Lung (tissue), 12 donors: Measurements from ENCODE around the gene GASK1A. TPM values are rescaled to one million over a fixed set of nuclear protein-coding genes. Genes with fewer than 3 reads are reported as not detected.

ENCODE experiments used
- ATAC-seq: fragments of 200-7000 bp; cut with Tn5 transposase; one replicate; pipeline ENCODE4 v1.9.1; 2020; ENCODE audit warnings: moderate number of reproducible peaks; ENCODE audit not compliant: insufficient read depth, low FRiP score
- DNase-seq, 3 donors: peaks; one replicate each; pipeline ENCODE4 v3.0.0-alpha.2; 2013 to 2017
- H3K27ac ChIP-seq, 2 donors: one replicate each; pipeline ENCODE4 v1.5.1; 2013; ENCODE audit warnings: mild to moderate bottlenecking in 2 of 2, moderate library complexity in 2 of 2, control low read depth in 1 of 2, inconsistent platforms in 1 of 2, low read depth in 1 of 2, low read length in 1 of 2
- H3K27me3 ChIP-seq, 3 donors: one replicate each; pipeline ENCODE4 v1.5.1; 2013; ENCODE audit warnings: low read length in 2 of 3; ENCODE audit not compliant: control insufficient read depth in 3 of 3, insufficient read depth in 3 of 3
- H3K36me3 ChIP-seq, 4 donors: one replicate each; pipeline ENCODE4 v1.5.1; 2013; ENCODE audit warnings: low read length in 4 of 4, mild to moderate bottlenecking in 1 of 4, moderate library complexity in 1 of 4; ENCODE audit not compliant: control insufficient read depth in 4 of 4, insufficient read depth in 4 of 4
- H3K4me1 ChIP-seq, 5 donors: one replicate each; pipeline ENCODE4 v1.5.1; 2013; ENCODE audit warnings: low read length in 5 of 5, mild to moderate bottlenecking in 2 of 5, moderate library complexity in 1 of 5; ENCODE audit not compliant: control insufficient read depth in 5 of 5, insufficient read depth in 5 of 5
- H3K4me3 ChIP-seq: one replicate; pipeline ENCODE4 v1.5.1; 2013; ENCODE audit warnings: mild to moderate bottlenecking, control low read depth, moderate library complexity
- H3K9ac ChIP-seq, 2 donors: one replicate each; pipeline ENCODE4 v1.5.1; 2013; ENCODE audit warnings: low read length in 2 of 2, control low read depth in 1 of 2; ENCODE audit not compliant: insufficient read depth in 1 of 2
- H3K9me3 ChIP-seq, 4 donors: one replicate each; pipeline ENCODE4 v1.5.1; 2013; ENCODE audit warnings: low read length in 3 of 4, mild to moderate bottlenecking in 1 of 4, moderate library complexity in 1 of 4; ENCODE audit not compliant: control insufficient read depth in 4 of 4, insufficient read depth in 3 of 4
- WGBS, 2 donors: extraction: QIAGEN DNeasy Blood & Tissue Kit; methylation state at CpG; one replicate each; pipeline ENCODE4 v1.1.7; 2013; 5-methylcytosine and 5-hydroxymethylcytosine counted together
- polyA plus RNA-seq, 2 donors: library from polyadenylated mRNA; stranded (reverse); fragments of 200-250 nt; gene quantifications; one replicate each; pipeline ENCODE4 v1.2.1, GENCODE V29; 2013
- total RNA-seq, 2 donors: library from RNA; depleted of rRNA in 1 of 2; stranded (reverse); fragments of >200 nt in 1 of 2; gene quantifications; one replicate each; pipeline ENCODE4 v1.2.1, GENCODE V29; 2014 to 2021
- TF ChIP-seq, protein P1 (sequence below): IDR thresholded peaks from 2 replicates; pipeline ENCODE4 v1.5.1; 2012; ENCODE audit warnings: mild to moderate bottlenecking; ENCODE audit errors: control extremely low read depth, extremely low read depth
- donor health status: control.
- donor health status: control.
- donor health status: Bipolar disorder and iron deficiency.
- donor health status: healthy.
- donor health status: DM: yes; HTN: yes; CAD: no.

GASK1A gene
- total and polyA plus RNA-seq, 4 donors: 1.5 to 16.1 (median 5.1) TPM

DNA sequence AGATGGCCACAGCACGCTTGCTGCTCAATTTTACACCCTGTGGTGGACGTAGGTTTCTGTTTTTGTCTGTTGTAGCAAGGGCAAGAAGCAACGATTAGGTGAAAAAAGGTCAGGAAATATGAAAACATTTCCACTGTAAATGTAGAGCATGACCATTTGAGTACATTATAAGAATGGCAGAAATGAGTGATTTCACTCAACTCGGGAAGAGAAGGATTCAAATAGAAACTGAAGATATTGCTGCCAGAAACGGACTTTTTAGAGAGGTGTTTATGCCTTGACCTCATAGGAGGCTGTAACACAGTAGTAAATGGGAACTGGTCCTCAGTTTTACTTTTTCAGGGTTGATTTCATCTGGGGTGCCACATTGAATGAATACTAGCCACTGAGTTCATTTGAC is 33.1 kb upstream of the GASK1A start:
- ATAC-seq (no peak), DNase-seq (no peak)
- TF ChIP-seq, protein P1, sequence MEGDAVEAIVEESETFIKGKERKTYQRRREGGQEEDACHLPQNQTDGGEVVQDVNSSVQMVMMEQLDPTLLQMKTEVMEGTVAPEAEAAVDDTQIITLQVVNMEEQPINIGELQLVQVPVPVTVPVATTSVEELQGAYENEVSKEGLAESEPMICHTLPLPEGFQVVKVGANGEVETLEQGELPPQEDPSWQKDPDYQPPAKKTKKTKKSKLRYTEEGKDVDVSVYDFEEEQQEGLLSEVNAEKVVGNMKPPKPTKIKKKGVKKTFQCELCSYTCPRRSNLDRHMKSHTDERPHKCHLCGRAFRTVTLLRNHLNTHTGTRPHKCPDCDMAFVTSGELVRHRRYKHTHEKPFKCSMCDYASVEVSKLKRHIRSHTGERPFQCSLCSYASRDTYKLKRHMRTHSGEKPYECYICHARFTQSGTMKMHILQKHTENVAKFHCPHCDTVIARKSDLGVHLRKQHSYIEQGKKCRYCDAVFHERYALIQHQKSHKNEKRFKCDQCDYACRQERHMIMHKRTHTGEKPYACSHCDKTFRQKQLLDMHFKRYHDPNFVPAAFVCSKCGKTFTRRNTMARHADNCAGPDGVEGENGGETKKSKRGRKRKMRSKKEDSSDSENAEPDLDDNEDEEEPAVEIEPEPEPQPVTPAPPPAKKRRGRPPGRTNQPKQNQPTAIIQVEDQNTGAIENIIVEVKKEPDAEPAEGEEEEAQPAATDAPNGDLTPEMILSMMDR: no peak
- Histone ChIP-seq H3K4me3 (no peak overlapping the region), H3K36me3 (no peaks in the 10 kb centered on the region), H3K4me1 (no peaks in the 10 kb centered on the region), H3K27me3 (no peaks in the 10 kb centered on the region), H3K27ac (no peak overlapping the region), H3K9me3 (no peaks in the 10 kb centered on the region), H3K9ac (no peak overlapping the region)
- 83 to 86% methylated on average over 5 of the region's 5 CpGs for WGBS, 2 donors

DNA sequence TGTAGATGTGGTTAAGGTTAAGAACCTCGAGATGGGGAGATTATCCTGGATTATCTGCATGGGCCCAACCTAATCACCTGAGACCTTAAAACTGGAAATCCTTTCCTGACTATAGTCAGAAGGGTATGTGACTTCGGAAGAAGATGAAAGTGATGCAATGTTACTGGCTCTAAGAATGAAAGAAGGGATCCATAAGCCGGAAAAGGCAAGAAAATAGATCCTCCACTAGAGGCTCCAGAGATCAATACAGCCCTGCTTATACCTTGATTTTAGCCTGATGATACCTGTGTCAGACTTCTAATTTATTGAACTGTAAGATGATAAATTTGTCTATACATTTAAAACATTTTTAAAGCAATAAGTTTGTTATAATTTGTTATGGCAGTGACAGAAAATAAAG is 21.5 kb upstream of the GASK1A start:
- DNase-seq (no peak), ATAC-seq (no peak)
- no peaks in the 10 kb centered on the region for H3K4me1 ChIP-seq
- no peaks in the 10 kb centered on the region for H3K36me3 ChIP-seq
- no peaks in the 10 kb centered on the region for H3K9me3 ChIP-seq
- no peaks in the 10 kb centered on the region for H3K27me3 ChIP-seq
- TF ChIP-seq, protein P1: no peak
- WGBS, 2 donors: 84 to 91% methylated on average over 3 of the region's 3 CpGs
- H3K4me3 ChIP-seq: no peak overlapping the region
- H3K9ac ChIP-seq: no peak overlapping the region
- no peak overlapping the region for H3K27ac ChIP-seq

- Histone ChIP-seq H3K36me3 (no peaks in the 10 kb centered on the region), H3K27me3 (no peaks in the 10 kb centered on the region), H3K4me3 (no peak overlapping the region), H3K4me1 (no peaks in the 10 kb centered on the region), H3K9me3 (no peaks in the 10 kb centered on the region), H3K27ac (no peak overlapping the region), H3K9ac (no peak overlapping the region)
- TF ChIP-seq, protein P1: no peak
- no peak for DNase-seq
- ATAC-seq: no peak
- 68 to 80% methylated on average over 5 of the region's 5 CpGs for WGBS, 2 donors
These were observed 18.8 kb upstream of the GASK1A start for GRCh38 chr3:42960282-42960681.

DNA sequence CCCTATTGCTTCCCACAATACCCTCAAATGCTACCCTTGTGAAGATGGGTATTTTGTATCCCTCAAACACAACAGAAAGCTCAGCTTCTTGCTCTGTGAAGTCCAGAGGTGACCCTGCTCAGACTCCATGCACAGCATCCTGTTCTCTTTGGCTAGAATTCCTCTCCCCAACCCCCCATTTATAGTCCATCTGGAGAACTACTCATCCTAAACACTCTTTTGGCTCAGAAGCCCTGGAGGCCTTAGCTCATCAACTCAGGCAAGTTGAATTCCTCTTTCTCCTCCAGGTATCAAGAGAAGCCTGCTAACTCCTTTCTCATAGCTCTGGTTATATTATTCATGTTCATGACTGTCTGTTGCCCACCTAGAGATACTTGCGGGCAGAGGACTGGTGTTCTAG is 18.3 kb upstream of the GASK1A start:
- H3K36me3 ChIP-seq: no peaks in the 10 kb centered on the region
- WGBS, 2 donors: 94 to 96% methylated on average over 1 of the region's 1 CpG
- H3K27me3 ChIP-seq: no peaks in the 10 kb centered on the region
- no peak for DNase-seq
- no peak overlapping the region for H3K27ac ChIP-seq
- no peak overlapping the region for H3K4me3 ChIP-seq
- H3K4me1 ChIP-seq: no peaks in the 10 kb centered on the region
- TF ChIP-seq, protein P1: no peak
- H3K9me3 ChIP-seq: no peaks in the 10 kb centered on the region
- no peak overlapping the region for H3K9ac ChIP-seq
- no peak for ATAC-seq
